HepG2 (cell line): Measurements from ENCODE around the gene AMN. TPM values are rescaled to one million over a fixed set of nuclear protein-coding genes. Genes with fewer than 3 reads are reported as not detected.

Experiments
- ATAC-seq: fragments of 200-7000 bp; cut with Tn5 transposase; 3 replicates; pipeline ENCODE4 v1.9.1; 2020; ENCODE audit warnings: mild to moderate bottlenecking, moderate library complexity
- BruUV-seq: library from RNA; stranded (reverse); fragments of 400-500 nt; replicated peaks from 2 replicates; lab custom pipeline; 2021; lab: Mats Ljungman, UMichigan
- CTCF ChIA-PET: fragments of 300-600 bp; formaldehyde crosslinking; extraction: SDS; loops from one replicate; lab custom pipeline; 2021; ENCODE audit warnings: low total read pairs, inconsistent platforms, low intra/inter-chr PET ratio; lab: Yijun Ruan, JAX
- POLR2A ChIA-PET: fragments of 350-600 bp; sonication (Branson Sonifier 250); formaldehyde crosslinking; loops from one replicate; lab custom pipeline; 2020; ENCODE audit warnings: antibody characterized with exemption, inconsistent platforms; lab: Yijun Ruan, JAX
- DNase-seq: peaks from one replicate; pipeline ENCODE4 v3.0.0-alpha.2; 2015; ENCODE audit warnings: low spot score
- FAIRE-seq: peaks from 3 replicates; lab custom pipeline; 2011; peaks lifted over from hg19 to GRCh38; lab: Jason Lieb, UNC
- H2AFZ ChIP-seq: one replicate; pipeline ENCODE4 v1.6.1; 2011; ENCODE audit warnings: low read length, inconsistent platforms
- H3K27ac ChIP-seq: fragments of 300-600 bp; 3 replicates; pipeline ENCODE4 v1.8.0; 2011; ENCODE audit warnings: mixed run types, mild to moderate bottlenecking, mixed read lengths, low read length, inconsistent platforms; ENCODE audit not compliant: insufficient read depth; ENCODE audit errors: extremely low read length
- H3K27me3 ChIP-seq, 2 experiments: fragments of 200-600 bp in 1 of 2; 2 replicates in 1 of 2; 3 replicates in 1 of 2; pipeline versions ENCODE4 v1.6.0 to v1.8.0; 2011; ENCODE audit warnings: low read length in 2 of 2, mild to moderate bottlenecking in 2 of 2, moderate library complexity in 2 of 2, inconsistent platforms in 1 of 2; ENCODE audit not compliant: insufficient read depth in 2 of 2, control insufficient read depth in 1 of 2
- H3K36me3 ChIP-seq, 2 experiments: fragments of 200-600 bp in 1 of 2; replicated peaks in 1 of 2; 2 replicates in 1 of 2; 3 replicates in 1 of 2; pipeline versions ENCODE4 v1.5.1 to v1.8.0; 2011; ENCODE audit warnings: low read length in 2 of 2, inconsistent platforms in 1 of 2; ENCODE audit not compliant: insufficient read depth in 2 of 2, control insufficient read depth in 1 of 2
- H3K4me1 ChIP-seq: 2 replicates; pipeline ENCODE4 v1.5.1; 2012; ENCODE audit warnings: low read length, inconsistent platforms; ENCODE audit not compliant: insufficient read depth
- H3K4me2 ChIP-seq: 2 replicates; pipeline ENCODE4 v1.6.0; 2011; ENCODE audit warnings: low read depth, low read length, inconsistent platforms
- H3K4me3 ChIP-seq, 3 experiments: fragments of 200-600 bp in 1 of 3; sonication (generic), shearing (Covaris generic) in 1 of 3; replicated peaks in 1 of 3; 2 replicates each; pipeline ENCODE4 v1.5.1; 2011 to 2016; ENCODE audit warnings: low read length in 3 of 3, inconsistent platforms in 2 of 3, low read depth in 2 of 3, mild to moderate bottlenecking in 2 of 3, control low read depth in 1 of 3, mixed read lengths in 1 of 3; ENCODE audit not compliant: insufficient read depth in 1 of 3
- H3K79me2 ChIP-seq: one replicate; pipeline ENCODE4 v1.6.1; 2011; ENCODE audit warnings: low read length, inconsistent platforms; ENCODE audit not compliant: insufficient read depth
- H3K9ac ChIP-seq: 2 replicates; pipeline ENCODE4 v1.6.0; 2011; ENCODE audit warnings: mild to moderate bottlenecking, low read depth, low read length, inconsistent platforms; ENCODE audit not compliant: insufficient read depth
- H3K9me3 ChIP-seq: 2 replicates; pipeline ENCODE4 v1.5.1; 2012; ENCODE audit warnings: mild to moderate bottlenecking, low read length
- H4K20me1 ChIP-seq: 2 replicates; pipeline ENCODE4 v1.6.0; 2011; ENCODE audit warnings: inconsistent platforms, mild to moderate bottlenecking, low read length, moderate library complexity; ENCODE audit not compliant: insufficient read depth
- CEBPB ChIP-seq: IDR thresholded peaks from 2 replicates; pipeline ENCODE4 v1.6.1; 2011; ENCODE audit warnings: low read depth, low read length, improper control_type of control experiment, borderline replicate concordance
- EED ChIP-seq: sonication (generic); formaldehyde crosslinking; IDR thresholded peaks from 2 replicates; pipeline ENCODE4 v1.5.0; 2020; ENCODE audit warnings: mild to moderate bottlenecking, missing genetic modification reagents
- MIXL1 ChIP-seq: IDR thresholded peaks from 2 replicates; pipeline ENCODE4 v1.6.1; 2016
- RXRA ChIP-seq: sonication (generic); formaldehyde crosslinking; IDR thresholded peaks from 2 replicates; pipeline ENCODE4 v1.5.1; 2020; ENCODE audit warnings: missing genetic modification reagents
- SMAD1 ChIP-seq: sonication (generic); formaldehyde crosslinking; IDR thresholded peaks from 2 replicates; pipeline ENCODE4 v1.4.0; 2020; ENCODE audit warnings: missing genetic modification reagents, low read depth, mild to moderate bottlenecking, borderline replicate concordance
- SOX5 ChIP-seq: IDR thresholded peaks from 2 replicates; pipeline ENCODE4 v1.6.1; 2016; ENCODE audit warnings: borderline replicate concordance
- ZFP90 ChIP-seq: sonication (generic); formaldehyde crosslinking; IDR thresholded peaks from 2 replicates; pipeline ENCODE4 v1.8.0; 2022; ENCODE audit warnings: missing genetic modification reagents, mild to moderate bottlenecking, inconsistent platforms, borderline replicate concordance
- WGBS: methylation state at CpG from one replicate; pipeline ENCODE4 v1.1.6; 2017; ENCODE audit warnings: low lambda C conversion rate; 5-methylcytosine and 5-hydroxymethylcytosine counted together
- in situ Hi-C: cut with HindIII; loops from 2 replicates; pipeline ENCODE4 v1.10.0; 2017; ENCODE audit warnings: low pct_unique_long_range_greater_than_20kb; ENCODE audit not compliant: extremely low pct_ligation_motif_present
- intact Hi-C: fragments of 100-400 bp; cut with micrococcal nuclease; formaldehyde crosslinking; loops from one replicate; pipeline ENCODE4 v1.10.0; 2022; ENCODE audit not compliant: unreplicated experiment
- polyA plus RNA-seq, 8 experiments: library from polyadenylated mRNA; depleted of rRNA in 3 of 8; stranded (reverse) in 7 of 8; unstranded in 1 of 8; fragments of >200 nt; fragmentation: Illumina TruSeq in 4 of 8; extraction: Trizol in 4 of 8; gene quantifications; 2 replicates each; pipeline versions ENCODE4 v1.2.1 to v1.2.3, GENCODE V29; 2011 to 2016; ENCODE audit warnings: low read depth in 4 of 8, missing spikeins in 1 of 8, mixed read lengths in 1 of 8; ENCODE audit not compliant: insufficient read depth in 1 of 8
- total RNA-seq, 5 experiments: library from RNA; depleted of rRNA; stranded (reverse); fragments of >200 nt; fragmentation: Illumina TruSeq; extraction: Trizol; gene quantifications; 2 replicates each; pipeline ENCODE4 v1.2.3, GENCODE V29; 2016; ENCODE audit warnings: low read depth in 1 of 5
- TF ChIP-seq, protein P1 (sequence below): sonication (generic); formaldehyde crosslinking; IDR thresholded peaks from 2 replicates; pipeline ENCODE4 v1.5.0; 2020; ENCODE audit warnings: mild to moderate bottlenecking, missing genetic modification reagents
- TF ChIP-seq, protein P2 (sequence below): sonication (generic); formaldehyde crosslinking; IDR thresholded peaks from 2 replicates; pipeline ENCODE4 v1.5.1; 2020; ENCODE audit warnings: missing genetic modification reagents, mild to moderate bottlenecking, borderline replicate concordance

The AMN gene
- total and polyA plus RNA-seq, 2 of the 13 experiments (the other 11 are each of a cell fraction or from before 2014, with no cell fraction given) = 9.8 to 33.1 TPM

DNA sequence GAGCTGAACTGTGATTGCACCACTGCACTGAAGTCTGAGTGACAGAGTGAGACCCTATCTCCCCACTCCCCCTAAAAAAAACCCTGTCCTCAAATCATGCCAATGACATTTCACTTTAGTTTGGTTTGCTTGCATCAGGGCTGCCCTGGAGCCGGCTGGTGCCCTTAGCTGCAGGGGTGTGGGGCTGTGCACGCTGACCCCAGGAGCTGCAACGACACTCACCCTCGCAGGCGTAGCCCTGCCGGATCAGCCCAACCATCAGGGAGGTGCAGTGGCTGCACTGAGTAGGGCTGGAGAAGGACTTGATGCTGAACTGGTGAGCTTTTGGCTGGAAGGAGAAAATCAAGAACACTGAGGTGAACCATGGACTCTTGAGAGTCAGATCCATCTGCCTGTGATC is 29.8 kb downstream of the AMN start:
- Histone ChIP-seq H3K79me2 (no peaks in the 10 kb centered on the region), H3K9ac (no peak overlapping the region), H3K4me1 (no peaks in the 10 kb centered on the region), H4K20me1 (no peaks in the 10 kb centered on the region), H3K36me3 (peaks cover 24 to 47% of the 10 kb centered on the region in 2 experiments), H3K4me2 (no peak overlapping the region), H3K27ac (no peak overlapping the region), H3K4me3 (no peak overlapping the region), H3K9me3 (no peaks in the 10 kb centered on the region), H2AFZ (no peak overlapping the region), H3K27me3 (no peaks in the 10 kb centered on the region)
- ChIA-PET POLR2A (no interaction called here), CTCF (no interaction called here)
- no TSS peak for BruUV-seq
- TF ChIP-seq MIXL1 (CRISPR knock-in tag) = no peak
- no peak for TF ChIP-seq RXRA (CRISPR knock-in tag)
- no peak for TF ChIP-seq SOX5 (CRISPR knock-in tag)
- no peak for TF ChIP-seq CEBPB
- TF ChIP-seq, protein P1, sequence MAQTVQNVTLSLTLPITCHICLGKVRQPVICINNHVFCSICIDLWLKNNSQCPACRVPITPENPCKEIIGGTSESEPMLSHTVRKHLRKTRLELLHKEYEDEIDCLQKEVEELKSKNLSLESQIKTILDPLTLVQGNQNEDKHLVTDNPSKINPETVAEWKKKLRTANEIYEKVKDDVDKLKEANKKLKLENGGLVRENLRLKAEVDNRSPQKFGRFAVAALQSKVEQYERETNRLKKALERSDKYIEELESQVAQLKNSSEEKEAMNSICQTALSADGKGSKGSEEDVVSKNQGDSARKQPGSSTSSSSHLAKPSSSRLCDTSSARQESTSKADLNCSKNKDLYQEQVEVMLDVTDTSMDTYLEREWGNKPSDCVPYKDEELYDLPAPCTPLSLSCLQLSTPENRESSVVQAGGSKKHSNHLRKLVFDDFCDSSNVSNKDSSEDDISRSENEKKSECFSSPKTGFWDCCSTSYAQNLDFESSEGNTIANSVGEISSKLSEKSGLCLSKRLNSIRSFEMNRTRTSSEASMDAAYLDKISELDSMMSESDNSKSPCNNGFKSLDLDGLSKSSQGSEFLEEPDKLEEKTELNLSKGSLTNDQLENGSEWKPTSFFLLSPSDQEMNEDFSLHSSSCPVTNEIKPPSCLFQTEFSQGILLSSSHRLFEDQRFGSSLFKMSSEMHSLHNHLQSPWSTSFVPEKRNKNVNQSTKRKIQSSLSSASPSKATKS = no peak
- WGBS = no CpG with 5 or more reads among the region's 6 CpGs
- in situ Hi-C loops = no loop called here
- intact Hi-C loops = no loop called here
- ATAC-seq (no peak), DNase-seq (no peak), FAIRE-seq (no peak)

DNA sequence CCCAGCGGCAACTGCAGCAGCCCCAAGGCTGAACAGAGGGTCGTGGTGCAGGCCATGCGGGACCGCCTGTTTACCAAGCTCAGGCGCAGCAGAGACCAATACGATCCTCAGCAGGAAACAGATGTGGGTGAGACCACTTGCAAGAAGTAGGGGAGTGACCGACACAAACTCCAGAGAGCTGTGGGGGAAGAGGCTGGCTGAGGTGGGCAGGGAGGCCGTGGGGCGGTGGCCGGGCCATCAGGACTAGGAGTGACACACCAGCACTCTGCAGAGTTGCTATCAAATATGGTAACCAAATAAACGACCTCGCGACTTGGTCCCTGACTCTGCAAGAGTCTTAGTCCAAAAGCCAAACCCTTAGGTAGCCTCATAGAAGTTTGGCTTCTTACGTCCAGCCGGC is 30.6 kb downstream of the AMN start:
- TF ChIP-seq SMAD1 (CRISPR knock-in tag) (no peak), ZFP90 (CRISPR knock-in tag) (no peak), EED (CRISPR knock-in tag) (no peak)
- TF ChIP-seq, protein P2, sequence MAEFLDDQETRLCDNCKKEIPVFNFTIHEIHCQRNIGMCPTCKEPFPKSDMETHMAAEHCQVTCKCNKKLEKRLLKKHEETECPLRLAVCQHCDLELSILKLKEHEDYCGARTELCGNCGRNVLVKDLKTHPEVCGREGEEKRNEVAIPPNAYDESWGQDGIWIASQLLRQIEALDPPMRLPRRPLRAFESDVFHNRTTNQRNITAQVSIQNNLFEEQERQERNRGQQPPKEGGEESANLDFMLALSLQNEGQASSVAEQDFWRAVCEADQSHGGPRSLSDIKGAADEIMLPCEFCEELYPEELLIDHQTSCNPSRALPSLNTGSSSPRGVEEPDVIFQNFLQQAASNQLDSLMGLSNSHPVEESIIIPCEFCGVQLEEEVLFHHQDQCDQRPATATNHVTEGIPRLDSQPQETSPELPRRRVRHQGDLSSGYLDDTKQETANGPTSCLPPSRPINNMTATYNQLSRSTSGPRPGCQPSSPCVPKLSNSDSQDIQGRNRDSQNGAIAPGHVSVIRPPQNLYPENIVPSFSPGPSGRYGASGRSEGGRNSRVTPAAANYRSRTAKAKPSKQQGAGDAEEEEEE (CRISPR knock-in tag) = no peak
- H3K36me3 ChIP-seq = peaks cover 27 to 45% of the 10 kb centered on the region in 2 experiments

More for the DNA sequence above, 30.6 kb downstream of the AMN start:
- WGBS = 98% methylated on average over 15 of the region's 15 CpGs
- ChIA-PET CTCF (no interaction called here), POLR2A (no interaction called here)
- DNase-seq (no peak), ATAC-seq (no peak), FAIRE-seq (no peak)
- no TSS peak for BruUV-seq
- Histone ChIP-seq H3K79me2 (no peaks in the 10 kb centered on the region), H2AFZ (no peak overlapping the region), H4K20me1 (no peaks in the 10 kb centered on the region), H3K27ac (no peak overlapping the region), H3K27me3 (no peaks in the 10 kb centered on the region), H3K4me2 (no peak overlapping the region), H3K9ac (no peak overlapping the region), H3K4me3 (no peak overlapping the region), H3K4me1 (no peaks in the 10 kb centered on the region), H3K9me3 (no peaks in the 10 kb centered on the region)
- in situ Hi-C loops = no loop called here
- intact Hi-C loops = no loop called here
